Lung (tissue), 12 donors: ENCODE results near the gene IRX5. TPM values are rescaled to one million over a fixed set of nuclear protein-coding genes. Genes with fewer than 3 reads are reported as not detected.

Experiments used
- ATAC-seq: fragments of 200-7000 bp; cut with Tn5 transposase; one replicate; pipeline ENCODE4 v1.9.1; 2020; ENCODE audit warnings: moderate number of reproducible peaks; ENCODE audit not compliant: insufficient read depth, low FRiP score
- DNase-seq, 3 donors: peaks; one replicate each; pipeline ENCODE4 v3.0.0-alpha.2; 2013 to 2017
- H3K27ac ChIP-seq, 2 donors: one replicate each; pipeline ENCODE4 v1.5.1; 2013; ENCODE audit warnings: mild to moderate bottlenecking in 2 of 2, moderate library complexity in 2 of 2, control low read depth in 1 of 2, inconsistent platforms in 1 of 2, low read depth in 1 of 2, low read length in 1 of 2
- H3K27me3 ChIP-seq, 3 donors: one replicate each; pipeline ENCODE4 v1.5.1; 2013; ENCODE audit warnings: low read length in 2 of 3; ENCODE audit not compliant: control insufficient read depth in 3 of 3, insufficient read depth in 3 of 3
- H3K36me3 ChIP-seq, 4 donors: one replicate each; pipeline ENCODE4 v1.5.1; 2013; ENCODE audit warnings: low read length in 4 of 4, mild to moderate bottlenecking in 1 of 4, moderate library complexity in 1 of 4; ENCODE audit not compliant: control insufficient read depth in 4 of 4, insufficient read depth in 4 of 4
- H3K4me1 ChIP-seq, 5 donors: one replicate each; pipeline ENCODE4 v1.5.1; 2013; ENCODE audit warnings: low read length in 5 of 5, mild to moderate bottlenecking in 2 of 5, moderate library complexity in 1 of 5; ENCODE audit not compliant: control insufficient read depth in 5 of 5, insufficient read depth in 5 of 5
- H3K4me3 ChIP-seq: one replicate; pipeline ENCODE4 v1.5.1; 2013; ENCODE audit warnings: mild to moderate bottlenecking, control low read depth, moderate library complexity
- H3K9ac ChIP-seq, 2 donors: one replicate each; pipeline ENCODE4 v1.5.1; 2013; ENCODE audit warnings: low read length in 2 of 2, control low read depth in 1 of 2; ENCODE audit not compliant: insufficient read depth in 1 of 2
- H3K9me3 ChIP-seq, 4 donors: one replicate each; pipeline ENCODE4 v1.5.1; 2013; ENCODE audit warnings: low read length in 3 of 4, mild to moderate bottlenecking in 1 of 4, moderate library complexity in 1 of 4; ENCODE audit not compliant: control insufficient read depth in 4 of 4, insufficient read depth in 3 of 4
- CTCF ChIP-seq: IDR thresholded peaks from 2 replicates; pipeline ENCODE4 v1.5.1; 2012; ENCODE audit warnings: mild to moderate bottlenecking; ENCODE audit errors: control extremely low read depth, extremely low read depth
- WGBS, 2 donors: extraction: QIAGEN DNeasy Blood & Tissue Kit; methylation state at CpG; one replicate each; pipeline ENCODE4 v1.1.7; 2013; 5-methylcytosine and 5-hydroxymethylcytosine counted together
- polyA plus RNA-seq, 2 donors: library from polyadenylated mRNA; stranded (reverse); fragments of 200-250 nt; gene quantifications; one replicate each; pipeline ENCODE4 v1.2.1, GENCODE V29; 2013
- total RNA-seq, 2 donors: library from RNA; depleted of rRNA in 1 of 2; stranded (reverse); fragments of >200 nt in 1 of 2; gene quantifications; one replicate each; pipeline ENCODE4 v1.2.1, GENCODE V29; 2014 to 2021
- donor health status: control.
- donor health status: control.
- donor health status: Bipolar disorder and iron deficiency.
- donor health status: healthy.
- donor health status: DM: yes; HTN: yes; CAD: no.

The IRX5 gene
- total and polyA plus RNA-seq, 4 donors = 5.6 to 30.2 (median 25.7) TPM

- no peak overlapping the region for H3K27ac ChIP-seq
- peaks cover 3 to 78% (median 56%) of the 10 kb centered on the region in 3 donors for H3K27me3 ChIP-seq
- no peak for DNase-seq
- H3K4me1 ChIP-seq = peaks cover 0 to 19% (median 0%) of the 10 kb centered on the region in 5 donors
- no peak for ATAC-seq
- TF ChIP-seq CTCF = no peak
- peaks cover 0 to 8% (median 0%) of the 10 kb centered on the region in 4 donors for H3K9me3 ChIP-seq
- H3K36me3 ChIP-seq = no peaks in the 10 kb centered on the region
- H3K4me3 ChIP-seq = no peak overlapping the region
- WGBS, 2 donors = 18 to 29% methylated on average over 38 of the region's 38 CpGs
- no peak overlapping the region for H3K9ac ChIP-seq
These were observed 9.0 kb downstream of the IRX5 start for GRCh38 chr16:54939510-54940278.

- no peak for ATAC-seq
These were observed 9.6 kb downstream of the IRX5 start for GRCh38 chr16:54940279-54940604.

GRCh38 chr16:54942353-54942943 is 11.8 kb downstream of the IRX5 start:
- Histone ChIP-seq H3K27me3 (peaks cover 3 to 70% (median 40%) of the 10 kb centered on the region in 3 donors), H3K36me3 (no peaks in the 10 kb centered on the region), H3K9me3 (peaks cover 0 to 8% (median 0%) of the 10 kb centered on the region in 4 donors), H3K4me1 (peaks cover 0 to 11% (median 0%) of the 10 kb centered on the region in 5 donors), H3K4me3 (no peak overlapping the region), H3K27ac (no peak overlapping the region), H3K9ac (no peak overlapping the region)
- TF ChIP-seq CTCF = no peak
- ATAC-seq (no peak), DNase-seq (no peak)
- 88 to 89% methylated on average over 2 of the region's 2 CpGs for WGBS, 2 donors

More at GRCh38 chr16:54940279-54940604, 9.6 kb downstream of the IRX5 start:
- 58 to 59% methylated on average over 4 of the region's 4 CpGs for WGBS, 2 donors
- no peak for TF ChIP-seq CTCF
- DNase-seq = no peak
- Histone ChIP-seq H3K36me3 (no peaks in the 10 kb centered on the region), H3K4me1 (peaks cover 0 to 19% (median 0%) of the 10 kb centered on the region in 5 donors), H3K4me3 (no peak overlapping the region), H3K27ac (no peak overlapping the region), H3K27me3 (peaks cover 3 to 78% (median 51%) of the 10 kb centered on the region in 3 donors), H3K9me3 (peaks cover 0 to 8% (median 0%) of the 10 kb centered on the region in 4 donors), H3K9ac (no peak overlapping the region)
